ENCODE data around the gene MYO6.

The MYO6 gene

DNA sequence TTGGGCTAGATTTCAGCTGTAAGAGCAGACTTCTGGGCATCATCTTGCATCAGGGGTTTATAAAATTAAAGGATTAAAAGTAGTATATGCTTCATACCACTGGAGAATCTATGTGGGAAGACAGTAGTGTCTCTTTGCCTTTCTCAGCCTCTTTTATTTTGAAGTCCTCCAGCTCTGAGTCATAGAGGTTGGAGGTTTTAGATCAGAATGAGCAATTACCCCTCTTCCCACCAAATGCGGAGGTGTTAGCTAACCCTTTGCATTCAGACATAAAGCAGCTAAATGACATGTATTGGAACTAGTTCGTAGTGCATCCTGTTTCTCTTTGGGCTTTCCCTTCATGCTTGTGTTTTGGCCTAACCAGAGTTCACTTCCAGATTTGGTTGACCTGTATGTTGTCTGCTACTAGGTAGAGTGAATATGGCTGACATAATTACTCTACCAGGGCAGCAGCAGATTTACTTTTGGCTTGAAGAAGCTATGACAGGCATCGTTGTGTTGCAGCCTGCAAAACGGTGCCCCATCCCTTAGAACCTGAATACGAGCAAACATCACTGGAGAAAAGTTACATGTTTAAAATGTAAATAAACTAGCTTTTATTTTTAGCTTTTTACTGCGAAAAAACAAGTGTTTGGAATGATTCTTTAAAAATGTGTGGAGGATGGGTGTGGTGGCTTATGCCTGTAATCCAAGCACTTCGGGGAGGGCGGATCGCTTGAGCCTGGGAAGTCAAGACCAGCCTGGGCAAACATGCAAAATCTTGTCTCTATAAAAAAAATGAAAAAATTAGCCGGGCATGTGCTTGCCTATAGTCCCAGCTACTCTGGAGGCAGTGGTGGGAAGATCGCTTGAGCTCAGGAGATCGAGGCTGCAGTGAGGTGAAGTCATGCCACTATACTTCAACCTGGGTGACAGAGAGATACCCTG is 82.2 kb downstream of the MYO6 start:
- DNase-seq, result no peak

DNA sequence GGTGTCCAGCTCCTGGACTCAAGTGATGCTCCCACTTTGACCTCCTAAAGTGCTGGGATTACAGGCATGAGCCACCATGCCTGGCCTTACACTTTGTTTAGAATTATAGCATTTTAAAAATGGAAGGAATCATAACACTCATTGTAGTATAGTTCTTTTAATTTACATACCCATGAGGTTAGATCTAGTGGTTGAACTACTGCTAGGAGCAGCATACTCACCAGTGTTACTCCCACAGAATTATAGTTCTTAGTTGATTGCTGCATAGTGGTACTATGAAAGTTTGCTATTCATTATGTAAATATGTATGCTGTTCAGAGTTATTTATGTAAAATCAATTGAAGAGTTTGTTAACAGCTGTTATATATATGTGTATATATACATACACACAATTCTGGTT is 85.4 kb downstream of the MYO6 start:
- DNase-seq, result no peak

DNA sequence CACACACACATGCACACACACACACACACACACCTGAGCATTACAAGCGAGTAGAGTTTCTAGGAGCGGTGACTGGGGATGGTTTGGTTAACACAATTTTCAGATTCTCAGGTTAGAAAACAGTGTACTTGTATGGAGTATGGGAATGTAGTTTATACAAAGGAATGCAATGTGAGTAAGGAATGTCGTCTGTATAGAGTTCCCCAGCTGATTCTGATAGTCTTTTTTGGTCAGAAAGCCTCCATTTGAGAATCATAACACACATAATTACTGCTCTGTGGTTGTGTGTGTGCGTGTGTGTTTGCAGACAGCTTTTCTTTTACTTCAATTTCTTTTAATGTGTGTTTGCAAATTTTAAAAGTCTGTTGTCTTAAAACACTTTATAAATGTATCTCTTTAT is 93.2 kb downstream of the MYO6 start:
- DNase-seq, result no peak

DNA sequence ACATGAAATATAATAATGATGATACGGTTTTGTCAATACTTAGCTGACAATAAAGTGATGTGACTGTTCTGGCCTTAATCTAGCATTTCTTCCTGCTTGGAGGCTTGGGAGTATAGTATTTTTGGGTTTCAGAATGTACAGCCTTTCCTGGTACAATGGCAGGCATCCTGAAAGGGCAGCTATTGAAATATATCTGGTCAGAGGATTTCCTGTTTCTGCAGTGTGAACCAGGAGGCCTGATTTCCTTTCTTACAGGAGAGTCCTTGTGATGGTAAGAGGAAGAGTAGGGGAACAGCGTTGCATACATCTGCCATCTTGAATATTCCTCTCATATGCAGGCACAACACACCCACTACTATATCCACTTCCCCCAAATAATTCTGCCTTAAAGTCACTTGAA is 93.7 kb downstream of the MYO6 start:
- DNase-seq, result no peak

DNA sequence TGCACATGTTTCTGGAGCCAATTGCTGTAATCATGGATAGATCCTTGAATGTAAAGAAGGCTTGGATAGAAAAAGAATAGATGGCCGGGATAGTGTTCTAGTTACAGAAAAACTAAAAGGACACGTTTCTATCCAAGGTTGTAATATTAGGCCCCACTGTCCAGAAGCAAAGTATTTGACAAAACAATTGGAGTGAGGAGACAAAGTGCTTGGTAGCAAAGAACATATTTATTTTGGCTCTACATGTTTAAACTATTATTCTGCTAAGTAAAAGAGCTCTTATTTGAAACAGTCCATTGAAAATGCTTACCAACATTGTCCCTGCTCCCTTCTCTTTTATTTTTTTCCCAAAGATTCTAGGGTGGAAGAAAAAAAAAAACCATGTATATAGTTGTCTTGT is 94.4 kb downstream of the MYO6 start:
- no peak for DNase-seq

DNA sequence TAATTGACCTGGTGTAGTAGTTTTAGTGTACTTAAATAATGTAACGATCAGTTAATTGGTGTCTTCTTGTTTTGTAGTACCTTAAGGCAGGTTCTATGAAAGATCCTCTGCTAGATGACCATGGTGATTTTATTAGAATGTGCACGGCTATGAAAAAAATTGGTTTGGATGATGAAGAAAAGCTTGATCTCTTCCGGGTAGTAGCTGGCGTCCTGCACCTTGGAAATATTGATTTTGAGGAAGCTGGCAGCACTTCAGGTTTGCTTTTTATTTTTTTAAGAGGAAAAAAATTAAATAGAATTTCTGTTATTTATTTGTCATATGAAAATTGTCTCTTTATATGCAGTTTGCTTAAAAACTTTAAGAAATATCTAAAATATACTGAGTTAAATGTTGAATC is 99.2 kb downstream of the MYO6 start:
- DNase-seq, result no peak

DNA sequence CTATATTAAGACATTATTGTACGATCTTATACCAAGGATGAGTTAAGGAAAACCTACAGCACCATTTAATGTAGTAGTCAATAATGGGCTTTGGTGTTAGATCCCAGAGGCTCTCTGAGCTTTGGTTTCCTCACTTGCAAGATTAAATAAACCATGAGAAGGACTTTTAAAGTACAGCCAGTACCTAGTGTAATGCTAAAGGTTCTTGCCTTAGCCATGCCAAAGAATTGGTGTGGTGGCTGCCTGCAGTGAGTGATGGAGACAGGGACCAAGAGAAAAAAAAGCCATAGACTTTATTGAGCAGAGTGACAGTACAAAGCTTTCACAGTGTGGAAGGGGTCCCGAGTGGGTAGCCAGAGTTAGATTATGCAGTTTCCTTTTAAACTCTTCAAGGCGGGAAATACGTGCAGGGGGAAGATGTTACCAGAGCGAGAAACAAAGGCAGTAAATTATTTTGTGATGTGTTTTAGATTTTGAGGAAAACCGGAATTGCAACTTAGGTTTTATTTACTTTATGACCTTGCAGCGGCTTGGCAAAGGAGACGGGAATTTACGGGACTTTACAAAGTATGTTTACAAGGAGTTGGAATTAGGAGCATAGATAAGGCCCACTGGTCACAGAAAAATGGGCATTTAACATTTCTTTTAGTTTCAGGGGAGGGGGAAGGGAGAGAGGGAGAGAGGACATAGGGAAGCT is 100.4 kb downstream of the MYO6 start:
- DNase-seq, result no peak

DNA sequence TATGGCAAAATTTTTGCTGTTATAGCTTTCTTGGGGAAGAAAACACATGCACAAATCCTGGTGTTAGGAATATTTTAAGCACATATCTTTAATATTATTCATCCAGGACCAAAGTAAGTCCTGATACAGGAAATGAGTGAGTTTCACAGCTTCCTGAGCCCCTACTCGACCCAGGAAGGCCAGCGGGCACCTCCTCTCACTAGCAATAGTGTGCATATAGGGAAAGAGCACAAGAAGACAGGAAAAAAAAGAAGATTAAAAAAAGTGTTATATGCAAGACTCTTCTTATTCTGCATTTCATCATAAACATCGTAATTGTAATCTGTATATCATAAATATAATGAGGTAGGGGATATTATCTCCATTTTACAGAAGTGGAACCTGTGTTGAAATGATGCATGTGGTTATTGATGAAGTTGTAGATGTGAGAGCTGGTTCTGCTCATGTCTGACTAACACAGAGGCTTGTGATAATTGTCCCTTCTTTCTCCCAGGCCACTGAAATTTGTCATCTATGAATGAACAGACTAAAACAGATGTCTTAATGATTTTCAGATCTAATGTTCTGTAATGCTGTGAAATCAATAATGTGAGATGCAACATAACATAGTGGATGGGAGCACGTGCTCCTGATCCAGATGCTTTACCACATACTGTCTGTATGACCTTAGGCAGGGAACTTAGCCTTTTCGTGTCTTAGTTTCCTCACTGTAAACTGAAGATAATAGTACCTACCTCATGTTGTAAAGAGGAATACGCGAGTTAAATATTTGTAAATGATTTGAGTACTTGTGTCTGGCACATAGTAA is 101.2 kb downstream of the MYO6 start:
- DNase-seq, result no peak

DNA sequence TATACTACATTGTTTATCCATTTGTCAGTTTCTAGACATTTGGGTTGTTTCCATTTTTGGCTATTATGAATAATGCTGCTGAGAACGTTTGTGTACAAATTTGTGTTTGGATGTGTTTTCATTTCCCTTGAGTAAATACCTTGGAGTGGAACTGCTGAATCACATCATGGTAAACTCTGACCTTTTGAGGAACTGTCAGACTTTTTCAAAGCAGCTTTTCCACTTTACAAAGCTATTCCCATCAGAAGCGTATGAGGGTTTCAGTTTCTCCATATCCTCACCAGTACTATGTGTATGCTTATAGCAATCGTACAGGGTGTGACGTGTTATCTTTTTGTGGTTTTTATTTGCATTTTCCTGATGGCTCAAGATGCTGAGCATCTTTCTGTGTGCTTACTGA is 103.7 kb downstream of the MYO6 start:
- no peak for DNase-seq

DNA sequence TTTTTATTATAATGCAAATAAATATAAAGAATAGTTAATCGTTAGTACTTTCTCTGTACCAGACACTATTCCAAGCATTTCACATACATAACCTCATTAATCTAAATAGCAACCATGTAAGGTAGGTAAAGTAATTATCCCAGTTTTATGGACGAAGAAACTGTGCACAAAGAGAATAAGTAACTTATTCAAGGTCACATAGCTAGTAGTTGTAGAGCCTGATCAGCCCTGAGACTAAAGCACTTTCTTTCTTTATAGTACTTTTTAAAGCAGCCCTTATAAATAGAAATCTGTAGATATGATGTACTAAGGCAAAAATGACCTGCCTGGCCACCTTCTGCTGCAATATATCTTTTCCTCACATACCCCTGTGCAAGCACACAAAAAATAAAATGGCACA is 104.8 kb downstream of the MYO6 start:
- DNase-seq, result no peak

DNA sequence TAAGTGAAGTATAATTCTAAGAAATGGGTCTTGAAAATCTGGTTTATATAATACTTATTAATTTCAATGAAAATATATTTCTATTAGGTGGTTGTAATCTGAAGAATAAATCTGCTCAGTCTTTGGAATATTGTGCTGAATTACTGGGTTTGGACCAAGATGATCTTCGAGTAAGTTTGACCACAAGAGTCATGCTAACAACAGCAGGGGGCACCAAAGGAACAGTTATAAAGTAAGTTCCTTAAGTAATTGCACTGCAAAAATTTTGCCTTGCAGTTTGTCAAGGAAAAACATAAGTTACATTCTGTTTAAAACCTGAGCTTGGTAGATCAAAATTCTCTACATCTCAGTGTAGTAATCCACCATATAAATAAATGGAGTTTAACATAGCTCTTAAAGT is 106.0 kb downstream of the MYO6 start:
- DNase-seq, result peak in 1 of 2 experiments; percentile 16

DNA sequence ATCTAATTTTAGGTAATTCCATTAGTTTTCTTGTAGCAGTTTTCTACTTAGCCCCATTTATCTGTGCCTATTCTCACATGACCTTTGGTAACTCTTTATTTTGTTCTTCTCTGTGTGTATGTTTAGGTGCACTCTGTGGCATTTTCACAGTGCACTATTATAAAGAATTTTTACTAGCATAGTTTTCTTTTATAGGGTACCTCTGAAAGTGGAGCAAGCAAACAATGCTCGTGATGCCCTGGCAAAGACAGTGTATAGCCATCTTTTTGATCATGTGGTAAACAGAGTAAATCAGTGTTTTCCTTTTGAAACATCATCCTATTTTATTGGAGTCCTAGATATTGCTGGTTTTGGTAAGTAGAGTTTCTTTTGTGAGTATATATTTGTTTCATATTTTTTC is 107.9 kb downstream of the MYO6 start:
- no peak for DNase-seq

DNA sequence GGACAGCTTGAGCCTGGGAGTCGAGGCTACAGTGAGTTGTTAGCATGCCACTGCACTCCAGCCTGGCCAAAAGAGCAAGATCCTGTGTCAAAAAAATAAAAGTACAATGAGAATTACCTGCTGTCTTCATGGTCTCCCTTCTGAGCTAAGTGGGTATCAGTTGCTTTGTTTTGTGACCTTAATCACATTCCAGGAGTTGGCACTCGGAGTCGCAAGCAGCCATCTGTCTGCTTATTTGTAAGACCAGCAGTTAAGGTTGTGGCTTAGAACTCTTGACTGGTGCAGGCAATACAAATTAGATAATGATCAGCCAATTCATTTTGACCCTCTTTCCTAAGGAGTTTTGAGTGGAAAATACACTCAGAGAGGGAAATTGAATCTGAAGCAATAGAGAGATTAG is 114.0 kb downstream of the MYO6 start:
- DNase-seq, result no peak

DNA sequence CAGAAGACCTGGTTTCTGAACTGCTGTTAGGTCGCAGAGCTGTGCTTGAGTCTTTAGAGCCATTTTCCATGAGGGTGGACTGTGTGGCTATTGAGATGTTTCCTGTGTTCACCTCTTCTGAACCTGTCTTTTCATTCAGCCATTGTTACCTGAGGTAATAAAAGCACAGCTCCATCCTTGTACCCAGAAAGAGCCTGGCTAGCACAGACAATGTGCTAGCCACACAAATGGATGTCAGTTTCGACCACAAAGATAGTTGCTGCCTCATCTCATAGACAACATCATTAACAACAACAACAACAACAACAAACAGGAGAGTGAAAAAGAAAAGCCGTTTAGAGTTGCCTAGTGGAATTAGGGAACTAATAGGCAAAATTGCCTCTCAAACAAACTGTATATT is 114.7 kb downstream of the MYO6 start:
- DNase-seq, result no peak

DNA sequence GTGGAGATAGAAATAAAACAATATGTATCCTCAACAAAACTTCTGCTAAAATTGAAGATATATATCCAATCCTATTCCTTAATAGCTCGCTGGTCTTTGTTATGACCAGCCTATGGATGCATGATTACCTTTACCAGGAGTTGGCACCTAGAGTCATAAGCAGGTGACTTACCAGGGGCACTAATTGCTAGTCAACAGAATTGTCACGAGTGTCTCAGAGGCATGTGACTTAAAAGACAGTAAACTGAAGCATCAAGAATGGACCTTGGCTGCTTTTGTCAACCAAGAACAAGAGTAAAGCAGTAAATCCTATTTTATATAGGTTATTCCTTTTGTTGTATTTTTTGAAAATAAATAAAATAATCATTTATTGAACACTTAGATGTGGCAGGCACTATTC is 115.4 kb downstream of the MYO6 start:
- no peak for DNase-seq

DNA sequence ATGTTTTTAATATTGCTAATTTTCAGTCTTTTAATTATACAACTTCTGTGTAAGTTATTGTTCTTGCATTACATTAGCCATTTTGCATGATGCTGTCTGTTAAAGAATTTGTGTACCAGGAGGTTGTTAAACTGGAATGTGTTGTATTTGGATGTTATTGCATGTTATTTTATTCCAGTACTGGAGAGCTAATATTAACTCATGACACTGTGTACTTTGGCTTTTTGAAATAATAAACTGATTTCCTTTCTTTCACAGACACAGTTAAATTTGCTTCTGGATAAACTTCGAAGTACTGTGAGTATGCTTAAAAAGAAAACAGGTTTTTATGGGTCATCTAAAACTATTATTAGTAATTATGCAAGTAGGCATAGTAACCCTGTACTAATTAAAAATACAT is 121.3 kb downstream of the MYO6 start:
- DNase-seq, result no peak

DNA sequence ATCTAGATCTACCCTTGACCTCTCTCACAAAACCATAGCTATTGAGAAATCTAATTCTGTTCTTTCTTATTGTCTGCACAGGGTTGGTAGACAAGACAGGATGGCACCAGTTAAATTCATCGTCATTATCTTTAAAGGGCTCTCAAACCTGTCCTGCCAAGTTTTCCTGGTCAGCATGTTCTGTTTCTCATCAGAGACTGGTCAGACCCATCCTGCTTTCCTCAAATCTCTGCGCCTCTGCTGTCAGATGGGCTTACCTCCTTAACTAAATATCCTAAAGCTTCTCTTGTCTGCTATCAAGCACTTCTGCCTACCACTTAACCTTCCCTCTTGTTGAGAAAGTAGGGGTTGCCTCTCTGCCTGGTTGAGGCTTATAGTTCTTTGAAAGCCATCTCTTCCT is 125.2 kb downstream of the MYO6 start:
- DNase-seq, result no peak

DNA sequence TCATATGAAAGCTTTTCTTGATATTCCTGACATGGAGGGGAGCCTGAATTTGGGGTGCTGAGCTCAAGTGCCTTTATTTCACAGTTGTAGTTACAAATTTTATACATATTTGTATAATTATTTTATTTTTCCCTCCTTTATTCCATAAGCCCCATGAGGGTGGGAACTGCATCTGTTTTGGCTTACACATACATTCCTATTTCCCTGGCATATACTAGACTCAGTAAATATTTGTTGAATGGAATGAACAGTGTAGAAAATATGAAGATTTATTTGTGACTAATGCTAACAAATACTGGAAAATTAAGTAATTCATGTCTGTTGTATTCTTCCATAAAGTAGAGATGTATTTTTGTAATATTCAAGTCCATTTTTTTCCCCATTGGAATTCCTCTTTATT is 127.1 kb downstream of the MYO6 start:
- DNase-seq, result no peak

DNA sequence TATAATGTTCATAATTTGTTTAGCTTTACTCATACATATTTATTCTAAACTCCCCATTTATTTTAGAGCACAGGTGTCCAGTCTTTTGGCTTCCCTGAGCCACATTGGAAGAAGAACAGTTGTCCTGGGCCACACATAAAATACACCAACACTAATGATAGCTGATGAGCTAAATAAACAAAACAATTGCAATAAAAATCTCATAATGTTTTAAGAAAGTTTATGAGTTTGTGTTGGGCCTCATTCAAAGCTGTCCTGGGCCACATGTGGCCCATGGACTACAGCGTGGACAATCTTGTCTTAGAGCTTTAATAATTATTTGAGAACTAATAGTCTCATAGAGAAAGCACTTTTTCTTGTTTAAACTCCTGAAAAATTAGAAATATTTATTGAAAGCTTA is 131.3 kb downstream of the MYO6 start:
- no peak for DNase-seq

DNA sequence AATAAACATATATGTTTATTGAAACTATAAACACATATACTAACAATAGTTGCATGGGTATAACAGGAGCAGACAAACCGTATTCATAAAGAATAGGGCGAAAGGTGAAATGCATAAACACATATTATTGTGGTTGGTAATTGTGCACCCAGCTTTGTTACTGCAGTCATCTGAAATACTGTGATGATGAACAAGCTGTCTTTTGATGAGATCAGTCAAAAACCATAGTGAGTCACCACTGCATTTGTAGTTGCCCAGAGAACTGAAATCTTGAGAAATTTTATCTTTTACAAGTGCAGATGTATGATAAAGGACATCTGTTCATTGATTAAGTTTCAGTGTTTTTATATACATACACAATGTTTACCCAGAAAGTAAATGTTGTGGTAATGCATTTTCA is 133.7 kb downstream of the MYO6 start:
- no peak for DNase-seq

DNA sequence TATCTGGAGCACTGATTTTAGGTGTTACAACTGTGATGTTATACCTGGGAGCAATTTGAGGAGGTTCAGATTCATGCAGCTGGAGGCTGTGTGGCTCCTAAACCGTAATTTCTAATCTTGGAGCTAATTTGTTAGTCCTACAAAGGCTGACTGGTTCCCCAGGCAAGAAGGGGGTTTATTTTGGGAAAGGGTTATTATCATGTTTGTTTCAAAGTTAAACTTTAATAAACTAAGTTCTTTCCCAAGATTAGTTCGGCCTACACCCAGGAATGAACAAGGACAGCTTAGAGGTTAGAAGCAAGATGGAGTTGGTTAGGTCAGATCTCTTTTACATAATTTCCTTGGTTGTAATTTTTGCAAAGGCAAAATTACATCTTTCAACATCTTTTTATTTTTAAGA is 135.8 kb downstream of the MYO6 start:
- DNase-seq, result no peak

DNA sequence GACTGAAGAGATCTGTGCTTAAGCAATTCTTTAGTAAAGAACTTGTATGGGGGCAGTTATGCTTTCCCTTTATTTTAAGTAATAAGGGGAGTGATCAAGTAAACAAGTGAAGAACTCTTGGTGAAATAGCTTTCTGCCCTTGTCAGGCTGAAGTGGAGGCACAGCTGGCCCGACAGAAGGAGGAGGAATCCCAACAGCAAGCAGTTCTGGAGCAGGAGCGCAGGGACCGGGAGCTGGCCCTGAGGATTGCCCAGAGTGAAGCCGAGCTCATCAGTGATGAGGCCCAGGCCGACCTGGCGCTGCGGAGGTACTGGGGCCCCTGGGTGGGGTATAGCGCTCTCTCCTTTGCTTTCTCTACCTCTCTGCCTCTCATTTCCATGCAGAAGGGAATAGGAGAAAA is 143.3 kb downstream of the MYO6 start:
- no peak for DNase-seq

DNA sequence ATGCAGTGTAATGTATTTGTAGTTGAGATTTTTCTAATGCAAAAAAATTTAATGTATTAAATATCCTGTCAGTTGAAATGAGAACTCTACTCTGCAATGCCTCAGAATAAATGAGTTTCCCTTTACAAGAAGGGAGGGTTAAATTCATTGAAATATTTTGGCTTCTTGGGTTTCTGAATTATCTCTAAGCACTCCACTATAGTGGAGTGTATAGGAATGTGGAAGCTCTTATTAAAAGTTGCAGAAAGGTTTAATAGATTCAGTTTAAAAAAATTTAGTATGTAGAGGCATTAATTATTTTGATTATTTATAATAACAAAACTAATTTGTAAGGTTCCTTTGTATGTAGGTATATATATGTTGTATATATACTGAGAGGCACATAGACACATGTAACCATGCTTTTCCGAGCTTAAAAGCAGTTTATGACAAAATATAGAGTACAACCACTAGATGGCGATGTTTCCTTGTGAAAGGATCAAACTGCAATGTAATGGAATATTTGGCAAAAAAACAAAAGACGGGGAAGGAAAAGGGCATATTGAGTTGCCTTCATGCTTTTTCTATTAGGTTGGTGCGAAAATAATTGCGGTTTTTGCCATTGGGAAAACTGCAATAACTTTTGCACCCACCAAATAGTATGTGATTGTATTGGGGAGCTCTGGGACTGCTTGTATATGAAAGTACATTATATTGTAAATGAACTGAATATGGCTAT is 144.2 kb downstream of the MYO6 start:
- peak; percentile 8 to 37 for DNase-seq
